Activated CD4-positive, alpha-beta T cell treated with anti-CD3 and anti-CD28 coated beads, Interleukin-2, Interleukin-6, amounts not matched to agents 100 ng/mL and 50 ng/mL, durations not matched to agents 16 hours and 8 hours (primary cell): ENCODE results near the gene KIAA1671.

Experiments used
- DNase-seq: peaks from one replicate; pipeline ENCODE4 v3.0.0-alpha.2; 2020

Gene KIAA1671

DNA sequence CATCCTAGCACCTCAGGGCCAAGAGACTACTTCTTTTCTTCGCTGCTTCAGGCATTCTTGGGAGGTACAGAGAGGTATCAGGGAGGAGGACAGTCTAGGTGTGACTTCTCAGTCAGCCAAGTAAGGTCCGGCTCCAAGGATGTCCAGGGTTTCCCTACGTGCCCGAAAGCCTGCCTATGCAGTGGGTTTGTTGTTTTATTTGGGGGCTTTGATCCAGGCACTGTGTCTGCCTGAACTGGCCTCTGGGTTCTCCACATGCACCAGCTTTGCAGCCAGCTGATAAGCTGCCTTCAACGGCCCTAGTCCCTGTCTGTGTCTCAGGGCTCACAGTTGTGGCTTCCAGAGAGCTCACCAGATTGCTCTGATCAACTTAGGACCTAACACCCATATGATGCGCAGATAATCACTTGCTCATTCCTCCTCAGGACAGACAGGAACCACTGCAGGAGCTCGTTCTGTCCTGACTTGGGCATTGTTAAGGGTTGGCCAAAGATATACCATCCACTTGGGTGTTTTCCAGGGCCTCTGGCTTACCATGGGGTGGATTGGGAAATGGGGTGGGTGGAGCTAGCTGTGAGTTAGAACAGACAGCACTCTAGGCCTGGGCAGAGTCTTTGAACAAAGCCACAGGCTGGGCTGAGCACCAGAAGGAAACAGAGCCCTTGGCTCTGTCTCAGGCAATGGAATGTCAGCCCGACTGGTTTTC lies 201.6 kb downstream of the KIAA1671 start:
- no peak for DNase-seq

- DNase-seq: no peak
Observed at GRCh38 chr22:25154667-25154999, 202.1 kb downstream of the KIAA1671 start.

- no peak for DNase-seq
Observed at GRCh38 chr22:25156736-25157135, 204.2 kb downstream of the KIAA1671 start.

GRCh38 chr22:25159028-25159427 lies 206.5 kb downstream of the KIAA1671 start:
- DNase-seq: no peak

GRCh38 chr22:25160120-25160996 lies 207.8 kb downstream of the KIAA1671 start:
- DNase-seq: no peak

GRCh38 chr22:25161017-25161915 lies 208.8 kb downstream of the KIAA1671 start:
- DNase-seq: peak; percentile 7

GRCh38 chr22:25161916-25162530 lies 209.5 kb downstream of the KIAA1671 start:
- DNase-seq: no peak

- no peak for DNase-seq
Observed at GRCh38 chr22:25162561-25162960, 210.0 kb downstream of the KIAA1671 start.

DNA sequence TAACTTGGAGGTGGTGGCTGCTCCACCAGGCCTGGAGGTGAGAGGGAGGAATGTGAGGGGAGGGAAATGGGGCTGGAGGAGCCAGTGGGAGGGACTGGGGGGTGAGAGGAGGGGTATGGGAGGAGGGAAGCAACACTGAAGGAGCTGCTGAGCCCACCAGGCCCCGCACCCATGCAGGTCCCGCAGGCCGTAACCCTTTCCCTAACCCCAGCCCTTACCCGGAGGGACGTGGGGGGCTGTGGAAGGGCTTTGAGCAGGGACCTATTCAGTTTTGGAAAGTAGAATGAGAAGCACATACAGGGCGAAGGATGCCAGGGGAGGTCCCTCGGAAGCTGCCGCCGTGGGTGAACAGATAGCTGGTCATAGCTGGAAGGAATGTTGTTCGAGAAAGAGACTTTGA lies 213.3 kb downstream of the KIAA1671 start:
- no peak for DNase-seq

GRCh38 chr22:25166266-25167040 lies 213.9 kb downstream of the KIAA1671 start:
- no peak for DNase-seq

GRCh38 chr22:25167082-25167481 lies 214.6 kb downstream of the KIAA1671 start:
- DNase-seq: no peak

DNA sequence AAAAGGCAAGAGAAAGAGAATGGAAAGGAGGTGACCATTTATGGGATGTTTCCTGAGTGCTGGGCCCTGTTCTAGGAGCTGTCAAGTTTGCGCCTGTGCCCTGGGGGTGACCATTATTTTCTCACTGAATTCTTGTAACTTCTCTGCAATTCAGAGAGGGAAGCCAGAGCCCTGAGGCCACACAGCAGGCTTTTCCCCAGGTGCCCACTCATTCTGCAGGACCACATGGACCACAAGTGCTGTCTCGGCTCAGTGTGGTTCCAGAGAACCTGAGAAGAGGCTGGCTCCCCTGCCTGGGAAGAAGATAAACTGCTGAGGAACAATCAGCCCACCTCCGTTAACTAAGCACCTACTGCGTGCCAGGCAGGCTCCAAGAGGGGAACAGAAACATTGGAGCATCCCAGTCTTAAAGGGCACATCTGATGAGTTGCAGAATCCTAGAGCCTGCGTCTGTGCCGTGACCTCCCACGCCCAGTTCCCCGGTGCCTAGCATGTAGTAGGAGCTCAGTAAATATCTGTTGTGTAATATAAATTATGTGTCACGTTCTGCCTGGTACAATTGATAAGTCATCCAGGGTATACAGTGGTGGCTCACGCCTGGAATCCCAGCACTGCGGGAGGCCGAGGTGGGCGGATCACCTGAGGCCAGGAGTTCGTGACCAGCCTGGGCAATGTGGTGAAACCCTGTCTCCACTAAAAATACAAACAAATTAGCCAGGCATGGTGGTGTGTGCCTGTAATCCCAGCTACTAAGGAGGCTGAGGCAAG lies 215.5 kb downstream of the KIAA1671 start:
- no peak for DNase-seq

- no peak for DNase-seq
Observed at GRCh38 chr22:25169278-25170031, 216.9 kb downstream of the KIAA1671 start.

DNA sequence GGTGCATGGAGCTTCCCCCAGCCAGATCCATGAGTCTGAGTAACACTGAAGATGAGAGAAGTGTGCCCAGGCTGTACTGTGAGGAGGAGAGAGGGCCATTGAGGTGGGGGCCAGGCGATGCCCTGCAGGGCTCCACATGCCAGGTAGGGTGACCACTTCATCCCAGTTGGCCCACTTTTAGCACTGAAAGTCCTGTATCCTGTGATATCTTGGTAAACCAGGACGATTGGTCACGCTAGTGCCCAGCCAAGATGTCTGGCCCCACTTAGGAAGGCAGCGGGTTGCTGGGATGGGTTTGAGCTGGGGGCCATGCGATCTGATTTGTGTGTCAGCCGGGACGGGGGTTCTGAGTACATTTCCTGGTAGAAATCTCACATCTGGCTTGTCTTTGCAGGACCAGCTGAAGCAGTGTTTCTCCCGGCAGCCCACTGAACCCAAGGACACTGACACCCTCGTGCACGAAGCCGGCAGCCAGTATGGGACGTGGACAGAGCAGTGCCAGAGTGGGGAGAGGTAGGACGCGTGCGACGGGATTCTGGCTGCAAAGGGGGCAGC lies 218.0 kb downstream of the KIAA1671 start:
- no peak for DNase-seq

- peak; percentile 29 for DNase-seq
Observed at GRCh38 chr22:25172153-25172552, 219.6 kb downstream of the KIAA1671 start.

- DNase-seq: no peak
Observed at GRCh38 chr22:25174156-25174887, 221.8 kb downstream of the KIAA1671 start.

DNA sequence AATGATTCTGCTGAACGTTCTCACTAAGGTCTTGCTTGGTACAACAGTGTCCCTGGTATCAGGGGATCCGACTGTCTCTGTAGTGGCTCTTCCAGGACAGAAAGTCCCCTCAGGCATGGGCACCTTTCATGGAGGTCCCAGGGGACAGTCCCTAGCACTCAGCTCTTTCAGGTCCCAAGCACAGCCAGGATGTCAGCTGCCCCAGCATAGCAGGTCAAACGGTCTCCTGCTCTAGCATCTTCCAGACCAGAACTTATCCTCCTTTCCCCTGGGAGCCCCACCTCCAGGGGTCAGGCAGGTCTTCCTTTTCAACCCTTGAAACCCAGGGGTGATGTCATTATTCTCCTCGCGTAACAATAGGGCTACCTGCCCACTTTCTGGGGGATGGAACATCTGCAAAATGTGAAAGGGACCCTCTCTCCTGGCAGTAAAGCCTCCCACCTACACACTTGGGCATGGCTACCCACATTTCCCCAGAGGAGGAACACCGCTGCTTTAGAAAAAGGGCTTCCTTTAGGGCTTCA lies 222.4 kb downstream of the KIAA1671 start:
- no peak for DNase-seq

- DNase-seq: no peak
Observed at GRCh38 chr22:25176175-25176574, 223.7 kb downstream of the KIAA1671 start.

- DNase-seq: no peak
Observed at GRCh38 chr22:25176799-25177198, 224.3 kb downstream of the KIAA1671 start.
